ENCODE results near the gene KIAA1614. TPM values are rescaled to one million over a fixed set of nuclear protein-coding genes. Genes with fewer than 3 reads are reported as not detected.
"Not testable (repeated sequence)": the region's sequence is repeated elsewhere in the genome, so short reads cannot be mapped to it uniquely, and the experiment has no call there.

The KIAA1614 gene
- polyA plus RNA-seq, 1 of the 3 experiments (the other 2 are of a cell fraction), result 1.1 TPM

DNA sequence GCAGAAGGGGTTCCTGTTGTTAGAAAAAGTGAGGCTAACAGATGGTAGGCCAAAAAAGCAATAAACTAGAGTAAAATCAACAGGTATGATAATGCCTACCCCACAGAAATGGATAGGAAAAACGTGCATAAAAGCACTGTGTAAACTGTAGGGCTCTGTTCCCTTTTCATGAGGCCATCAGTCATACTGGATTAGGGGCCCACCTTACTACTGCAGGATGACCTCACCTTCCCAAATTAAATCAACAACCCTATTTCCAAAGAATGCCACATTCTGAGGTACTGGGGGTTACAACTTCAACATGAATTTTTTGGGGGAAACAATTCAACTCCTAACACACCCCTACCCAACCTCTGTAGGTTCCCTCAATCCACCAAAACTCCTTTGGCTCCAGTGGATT lies 54.9 kb downstream of the KIAA1614 start (continued):
- TF ChIP-seq, protein P1, sequence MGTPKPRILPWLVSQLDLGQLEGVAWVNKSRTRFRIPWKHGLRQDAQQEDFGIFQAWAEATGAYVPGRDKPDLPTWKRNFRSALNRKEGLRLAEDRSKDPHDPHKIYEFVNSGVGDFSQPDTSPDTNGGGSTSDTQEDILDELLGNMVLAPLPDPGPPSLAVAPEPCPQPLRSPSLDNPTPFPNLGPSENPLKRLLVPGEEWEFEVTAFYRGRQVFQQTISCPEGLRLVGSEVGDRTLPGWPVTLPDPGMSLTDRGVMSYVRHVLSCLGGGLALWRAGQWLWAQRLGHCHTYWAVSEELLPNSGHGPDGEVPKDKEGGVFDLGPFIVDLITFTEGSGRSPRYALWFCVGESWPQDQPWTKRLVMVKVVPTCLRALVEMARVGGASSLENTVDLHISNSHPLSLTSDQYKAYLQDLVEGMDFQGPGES (IDR thresholded peaks at IDR 0.05; ENCODE audit: low read depth, low read length), result no peak

DNA sequence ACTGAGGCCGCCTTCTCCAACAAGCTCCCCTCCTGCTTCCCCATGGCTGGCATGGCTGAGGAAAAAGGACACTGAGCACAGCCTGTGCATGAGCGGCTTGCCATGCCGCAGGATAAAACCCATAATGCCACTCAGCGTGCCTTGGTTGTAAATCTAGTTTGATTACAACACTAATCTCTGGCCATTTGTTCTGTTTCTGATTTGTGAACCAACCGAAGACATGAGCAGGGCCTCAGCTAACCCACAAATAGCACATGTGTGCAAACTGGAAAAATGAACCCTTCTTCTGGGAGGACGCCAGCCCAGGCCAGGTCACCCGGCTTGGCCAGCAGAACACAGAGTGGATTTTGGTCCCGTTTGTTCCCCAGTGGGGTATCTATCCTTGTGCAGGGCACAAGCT lies 56.1 kb downstream of the KIAA1614 start:
- H3K79me2 ChIP-seq (ENCODE audit: insufficient read depth); H3K27me3 ChIP-seq (ENCODE audit: insufficient read depth); H3K9me3 ChIP-seq; H3K9ac ChIP-seq; H2AFZ ChIP-seq (ENCODE audit: low read depth); H3K27ac ChIP-seq (ENCODE audit: low read depth in 2 of 2, low read length in 1 of 2); H4K20me1 ChIP-seq (ENCODE audit: insufficient read depth); H3K4me1 ChIP-seq (ENCODE audit: control insufficient read depth in 1 of 2, insufficient read depth in 2 of 2, low read depth in 1 of 2, low read length in 1 of 2); POLR2A ChIA-PET; DNase-seq; H3K4me3 ChIP-seq (ENCODE audit: low read depth in 2 of 2, low read length in 1 of 2); H3K9me2 ChIP-seq; H3K4me2 ChIP-seq; H3F3A ChIP-seq (replicated peaks; ENCODE audit: insufficient read depth): not testable (repeated sequence)
- CTCF ChIA-PET, result interaction anchor here (1.6 kb wide), 1 partner anchor 174 kb away, joined by 4 read pairs; no protein-coding TSS in a partner anchor
- WGBS (ENCODE audit: low lambda C conversion rate), result 92% methylated on average over 8 of the region's 8 CpGs
- peaks cover 0 to 66% of the 10 kb centered on the region in 2 experiments for H3K36me3 ChIP-seq (replicated peaks in 1 of 2; ENCODE audit: control insufficient read depth in 1 of 2, insufficient read depth in 2 of 2, low read length in 1 of 2)

DNA sequence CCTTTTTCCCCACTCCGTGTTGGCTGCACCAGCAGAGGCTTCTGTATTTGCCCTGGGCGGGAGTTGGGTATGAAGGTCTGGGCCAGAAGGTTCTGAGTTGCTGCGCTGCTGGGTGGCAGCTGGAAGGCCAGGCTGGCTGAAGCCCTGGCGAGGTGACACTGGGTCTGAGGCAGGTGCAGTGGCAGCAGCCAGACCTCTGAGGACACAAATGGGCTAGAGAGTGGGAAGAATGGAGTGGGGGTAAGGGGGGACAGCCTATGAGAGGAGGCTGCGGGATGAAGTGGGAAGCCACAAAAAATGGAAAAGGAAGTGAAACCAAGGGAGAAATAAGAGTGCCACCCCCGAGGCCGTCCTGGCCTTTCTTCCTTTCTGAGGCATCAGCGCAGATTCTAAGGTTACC lies 56.7 kb downstream of the KIAA1614 start:
- Histone ChIP-seq H3K4me3 (ENCODE audit: low read depth in 2 of 2, low read length in 1 of 2) (no peak overlapping the region), H3K9ac (no peak overlapping the region), H2AFZ (ENCODE audit: low read depth) (no peak overlapping the region), H3F3A (replicated peaks; ENCODE audit: insufficient read depth) (no peaks in the 10 kb centered on the region), H3K4me2 (no peak overlapping the region), H3K4me1 (ENCODE audit: control insufficient read depth in 1 of 2, insufficient read depth in 2 of 2, low read depth in 1 of 2, low read length in 1 of 2) (peaks cover 0 to 8% of the 10 kb centered on the region in 2 experiments; a peak in 1 of 4 replicates), H3K9me3 (no peaks in the 10 kb centered on the region), H3K9me2 (no peaks in the 10 kb centered on the region), H3K27ac (ENCODE audit: low read depth in 2 of 2, low read length in 1 of 2) (no peak overlapping the region), H3K36me3 (replicated peaks in 1 of 2; ENCODE audit: control insufficient read depth in 1 of 2, insufficient read depth in 2 of 2, low read length in 1 of 2) (peaks cover 0 to 69% of the 10 kb centered on the region in 2 experiments), H3K27me3 (ENCODE audit: insufficient read depth) (no peaks in the 10 kb centered on the region), H4K20me1 (ENCODE audit: insufficient read depth) (no peaks in the 10 kb centered on the region), H3K79me2 (ENCODE audit: insufficient read depth) (no peaks in the 10 kb centered on the region; the same call in 1 of the 2 replicates)
- no peak for DNase-seq
- TF ChIP-seq FOSL2 (IDR thresholded peaks at IDR 0.05; ENCODE audit: borderline replicate concordance, low read depth) (no peak), JUND (IDR thresholded peaks at IDR 0.05) (no peak), RCOR1 (IDR thresholded peaks at IDR 0.05; ENCODE audit: low read length) (no peak), TCF12 (IDR thresholded peaks at IDR 0.05) (no peak), EZH2phosphoT487 (IDR thresholded peaks at IDR 0.05; ENCODE audit: borderline replicate concordance, low read depth) (no peak), EP300 (IDR thresholded peaks at IDR 0.05; ENCODE audit: borderline replicate concordance in 1 of 2, low read depth in 1 of 2, low read length in 1 of 2) (no peak), ELF1 (IDR thresholded peaks at IDR 0.05) (no peak), POLR2AphosphoS5 (IDR thresholded peaks at IDR 0.05; ENCODE audit: low read depth, low read length) (no peak), FOXJ3 (CRISPR knock-in tag; IDR thresholded peaks at IDR 0.05) (no peak), YY1 (IDR thresholded peaks at IDR 0.05; ENCODE audit: low read depth) (no peak), SIN3A (IDR thresholded peaks at IDR 0.05; ENCODE audit: borderline replicate concordance, low read depth, low read length) (no peak), MEF2A (IDR thresholded peaks at IDR 0.05; ENCODE audit: borderline replicate concordance, low read depth) (no peak), SMC3 (IDR thresholded peaks at IDR 0.05; ENCODE audit: low read depth, low read length) (no peak)
- TF ChIP-seq, protein P2, sequence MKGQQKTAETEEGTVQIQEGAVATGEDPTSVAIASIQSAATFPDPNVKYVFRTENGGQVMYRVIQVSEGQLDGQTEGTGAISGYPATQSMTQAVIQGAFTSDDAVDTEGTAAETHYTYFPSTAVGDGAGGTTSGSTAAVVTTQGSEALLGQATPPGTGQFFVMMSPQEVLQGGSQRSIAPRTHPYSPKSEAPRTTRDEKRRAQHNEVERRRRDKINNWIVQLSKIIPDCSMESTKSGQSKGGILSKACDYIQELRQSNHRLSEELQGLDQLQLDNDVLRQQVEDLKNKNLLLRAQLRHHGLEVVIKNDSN (IDR thresholded peaks at IDR 0.05; ENCODE audit: borderline replicate concordance, low read depth), result no peak
- TF ChIP-seq, protein P1 (IDR thresholded peaks at IDR 0.05; ENCODE audit: low read depth, low read length), result no peak
- TF ChIP-seq, protein P3, sequence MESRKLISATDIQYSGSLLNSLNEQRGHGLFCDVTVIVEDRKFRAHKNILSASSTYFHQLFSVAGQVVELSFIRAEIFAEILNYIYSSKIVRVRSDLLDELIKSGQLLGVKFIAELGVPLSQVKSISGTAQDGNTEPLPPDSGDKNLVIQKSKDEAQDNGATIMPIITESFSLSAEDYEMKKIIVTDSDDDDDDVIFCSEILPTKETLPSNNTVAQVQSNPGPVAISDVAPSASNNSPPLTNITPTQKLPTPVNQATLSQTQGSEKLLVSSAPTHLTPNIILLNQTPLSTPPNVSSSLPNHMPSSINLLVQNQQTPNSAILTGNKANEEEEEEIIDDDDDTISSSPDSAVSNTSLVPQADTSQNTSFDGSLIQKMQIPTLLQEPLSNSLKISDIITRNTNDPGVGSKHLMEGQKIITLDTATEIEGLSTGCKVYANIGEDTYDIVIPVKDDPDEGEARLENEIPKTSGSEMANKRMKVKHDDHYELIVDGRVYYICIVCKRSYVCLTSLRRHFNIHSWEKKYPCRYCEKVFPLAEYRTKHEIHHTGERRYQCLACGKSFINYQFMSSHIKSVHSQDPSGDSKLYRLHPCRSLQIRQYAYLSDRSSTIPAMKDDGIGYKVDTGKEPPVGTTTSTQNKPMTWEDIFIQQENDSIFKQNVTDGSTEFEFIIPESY (IDR thresholded peaks at IDR 0.05; ENCODE audit: borderline replicate concordance, low read depth), result no peak
- POLR2A ChIA-PET, result no interaction called here
- WGBS (ENCODE audit: low lambda C conversion rate), result 86% methylated on average over 8 of the region's 8 CpGs
- CTCF ChIA-PET, result interaction anchor here (1.6 kb wide), 1 partner anchor 174 kb away, joined by 4 read pairs; no protein-coding TSS in a partner anchor
